Activated CD4-positive, alpha-beta T cell treated with anti-CD3 and anti-CD28 coated beads, Interleukin-10, Interleukin-2, amounts not matched to agents 100 ng/mL and 50 ng/mL, durations not matched to agents 16 hours and 8 hours (primary cell): ENCODE measurements around the gene VWA3B.
"Not testable (repeated sequence)": the region's sequence is repeated elsewhere in the genome, so short reads cannot be mapped to it uniquely, and the experiment has no call there.

Source experiments
- DNase-seq: peaks from one replicate; pipeline ENCODE4 v3.0.0-alpha.2; 2020

VWA3B gene

DNA sequence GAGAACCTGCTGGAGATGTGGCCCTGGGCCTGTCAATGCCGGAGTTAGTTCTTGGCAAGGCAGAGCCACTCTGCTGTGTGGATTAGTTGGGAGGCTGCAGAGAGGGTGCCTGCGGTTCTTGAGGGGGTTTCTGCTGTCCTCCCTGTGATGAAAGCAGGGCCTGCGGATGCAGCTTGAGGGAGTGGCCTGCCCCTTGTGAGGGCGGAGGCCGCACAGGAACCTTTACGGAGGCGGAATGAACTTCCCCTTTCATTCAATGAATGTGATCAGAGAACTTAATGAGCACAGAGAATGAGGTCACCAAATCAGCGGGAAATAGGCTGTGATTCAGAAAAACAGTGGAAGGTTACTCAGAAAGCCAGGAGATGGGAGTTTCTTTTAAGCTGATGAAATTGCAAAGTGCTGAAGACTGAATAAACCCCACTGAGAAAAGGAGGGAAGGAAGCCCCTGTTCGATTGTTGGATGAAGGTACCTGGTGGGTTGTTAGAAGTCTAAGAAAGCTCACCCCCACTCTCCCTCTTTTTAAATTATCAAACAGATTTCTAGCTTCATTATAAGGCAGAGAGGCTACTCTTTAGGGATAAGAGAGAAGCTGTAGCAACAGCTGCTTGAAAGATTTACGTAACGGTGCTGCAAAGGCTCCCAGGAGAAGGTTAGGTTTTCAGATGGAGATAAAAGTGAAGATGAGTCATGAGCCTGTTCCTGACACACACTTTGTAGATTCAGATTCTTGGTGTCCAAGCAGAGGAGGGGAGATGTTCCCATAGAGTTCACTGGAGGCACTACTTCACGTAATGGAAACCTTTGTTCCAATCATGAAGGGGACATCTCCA, 47.4 kb downstream of the VWA3B start:
- DNase-seq, result peak; percentile 58

DNA sequence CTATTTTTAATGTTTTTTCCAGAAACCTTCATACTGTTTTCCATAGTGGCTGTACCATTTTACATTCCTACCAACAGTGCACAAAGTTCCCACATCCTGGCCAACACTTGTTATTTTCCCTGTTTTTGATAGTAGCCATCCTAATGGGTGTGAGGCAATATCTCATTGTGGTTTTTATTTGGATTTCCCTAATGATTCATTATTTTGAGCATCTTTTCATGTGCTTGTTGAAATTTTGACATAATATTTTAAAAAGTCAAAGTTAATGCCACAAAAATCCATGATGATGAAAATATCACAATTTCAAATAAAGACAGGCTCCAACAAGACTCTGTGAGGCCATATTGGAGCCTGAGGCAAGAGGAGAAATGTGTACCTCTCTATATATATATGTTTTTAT, 50.2 kb downstream of the VWA3B start:
- no peak for DNase-seq

- not testable (repeated sequence) for DNase-seq
Observed at GRCh38 chr2:98138978-98139377, 52.0 kb downstream of the VWA3B start.

DNA sequence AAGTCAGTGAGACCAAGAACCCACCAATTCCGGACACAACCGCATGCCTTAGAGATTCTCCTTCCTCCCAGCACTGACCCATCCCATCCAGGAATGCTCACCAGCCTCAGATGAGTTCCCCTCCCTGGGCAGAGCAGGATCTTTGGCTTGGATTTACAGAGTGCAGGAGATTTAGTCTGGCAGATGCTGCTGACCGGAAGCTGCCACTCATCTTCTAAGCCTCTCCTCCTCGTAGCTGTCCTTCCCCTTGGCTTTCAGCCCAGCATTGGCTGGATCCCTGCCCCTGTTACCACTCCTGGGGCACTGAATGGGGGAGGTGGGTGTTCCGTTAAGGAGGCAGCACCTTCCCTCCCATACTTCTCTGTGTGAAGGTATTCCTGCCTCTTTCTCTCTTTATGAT, 53.2 kb downstream of the VWA3B start:
- no peak for DNase-seq

DNA sequence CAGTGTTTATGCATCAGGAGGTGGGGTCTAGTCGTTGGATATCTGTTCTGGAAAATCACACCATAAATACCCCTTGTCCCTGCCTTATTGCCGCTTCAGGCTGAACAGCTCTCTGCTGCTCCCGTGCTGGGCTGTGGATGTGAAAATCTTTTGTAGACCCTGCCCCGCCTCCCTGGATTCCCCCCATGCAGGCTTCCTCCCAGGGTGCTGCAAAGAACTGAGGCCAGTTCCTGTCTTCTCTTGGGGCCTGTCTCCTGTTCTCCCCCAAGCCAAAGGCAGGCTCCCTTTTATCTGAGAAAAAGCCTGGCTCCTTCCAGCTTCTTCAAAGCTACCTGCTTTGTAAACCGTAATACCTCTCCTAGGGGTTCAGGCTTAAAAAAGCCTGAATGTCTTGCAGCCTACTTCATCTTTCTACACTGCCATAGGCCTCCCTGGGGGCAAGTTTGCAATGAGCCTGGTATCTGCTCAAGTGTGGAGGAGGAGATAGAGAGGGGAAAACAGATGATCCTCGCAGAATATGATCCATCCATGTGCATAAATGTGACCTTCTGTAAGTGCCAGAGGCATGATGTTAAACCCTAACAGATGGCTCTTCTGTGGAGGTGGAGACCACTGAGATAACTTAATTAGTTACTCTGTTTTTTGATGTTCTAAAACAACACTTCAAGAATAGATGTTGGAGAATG, 55.3 kb downstream of the VWA3B start:
- no peak for DNase-seq

- DNase-seq, result no peak
Observed at GRCh38 chr2:98145070-98145469, 58.1 kb downstream of the VWA3B start.

DNA sequence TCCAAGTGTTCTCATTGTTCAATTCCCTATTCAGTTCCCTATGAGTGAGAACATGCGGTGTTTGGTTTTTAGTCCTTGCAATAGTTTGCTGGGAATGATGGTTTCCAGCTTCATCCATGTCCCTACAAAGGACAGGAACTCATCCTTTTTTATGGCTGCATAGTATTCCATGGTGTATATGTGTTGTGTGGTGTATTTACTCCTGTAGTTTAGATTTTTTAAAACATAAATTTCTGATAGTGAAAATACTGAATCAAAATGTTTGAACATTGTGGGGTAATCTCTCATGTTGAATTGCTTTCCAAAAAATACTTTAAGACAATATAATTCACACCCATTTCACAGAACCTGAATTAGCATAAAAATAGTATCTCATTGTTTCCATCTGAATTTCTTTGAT, 60.9 kb downstream of the VWA3B start:
- not testable (repeated sequence) for DNase-seq

- no peak for DNase-seq
Observed at GRCh38 chr2:98148595-98149332, 61.8 kb downstream of the VWA3B start.

DNA sequence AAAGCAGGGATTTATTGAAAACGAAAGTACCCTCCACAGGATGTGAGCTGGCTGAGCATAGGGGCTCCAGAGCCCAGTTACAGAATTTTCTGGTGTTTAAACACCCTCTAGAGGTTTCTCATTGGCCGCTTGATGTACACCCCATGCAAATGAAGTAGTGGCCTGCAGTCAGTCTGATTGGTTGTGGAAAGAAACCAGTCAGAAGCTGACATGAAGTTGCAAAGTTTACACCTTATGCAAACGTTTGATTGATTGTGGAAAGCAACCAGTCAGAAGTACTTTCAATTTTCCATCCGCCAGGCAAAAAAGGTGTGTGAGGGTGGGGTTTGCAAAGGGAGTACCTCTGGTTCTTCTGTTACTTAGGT, 62.3 kb downstream of the VWA3B start:
- peak; percentile 20 for DNase-seq

- no peak for DNase-seq
Observed at GRCh38 chr2:98153481-98153880, 66.5 kb downstream of the VWA3B start.

DNA sequence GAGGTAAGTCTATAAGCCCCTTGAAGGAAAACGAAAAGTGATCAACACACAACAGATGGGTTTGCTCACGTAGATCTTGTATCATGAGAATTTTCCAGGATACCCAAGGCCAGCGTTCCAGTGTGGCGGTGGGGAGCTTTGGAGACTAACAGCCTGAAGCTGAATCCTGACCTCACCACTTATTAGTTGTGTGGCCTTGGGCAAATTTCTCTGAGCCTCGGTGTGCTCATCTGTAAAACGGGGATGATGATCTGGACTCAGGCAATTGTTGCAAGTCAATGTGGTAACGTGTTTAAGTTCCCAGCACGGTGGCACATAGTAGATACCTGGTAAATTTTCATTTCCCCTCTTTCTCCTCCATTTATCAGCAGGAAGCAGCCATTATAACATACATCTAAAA, 68.3 kb downstream of the VWA3B start:
- no peak for DNase-seq

DNA sequence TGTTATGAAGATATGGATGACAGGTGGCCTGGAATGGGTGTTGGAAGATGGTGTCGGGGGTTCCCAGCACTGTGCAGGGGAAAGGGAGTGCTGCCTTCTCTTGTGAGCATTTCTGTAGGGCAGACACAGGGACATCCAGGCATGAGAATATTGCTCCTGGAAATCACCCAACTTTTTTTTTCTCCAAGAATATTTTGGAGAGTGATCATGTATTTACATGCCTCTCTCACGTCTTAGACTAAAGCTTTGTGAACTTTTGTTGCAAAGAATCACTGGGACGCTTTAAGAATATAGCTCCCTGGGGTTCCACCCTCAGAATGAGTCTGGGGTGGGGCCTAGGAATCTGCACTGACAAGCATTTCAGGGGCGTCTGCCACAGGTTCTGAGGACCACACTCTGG, 68.7 kb downstream of the VWA3B start:
- DNase-seq, result no peak

- DNase-seq, result no peak
Observed at GRCh38 chr2:98156304-98156703, 69.3 kb downstream of the VWA3B start.

GRCh38 chr2:98157557-98157956, 70.6 kb downstream of the VWA3B start:
- no peak for DNase-seq

DNA sequence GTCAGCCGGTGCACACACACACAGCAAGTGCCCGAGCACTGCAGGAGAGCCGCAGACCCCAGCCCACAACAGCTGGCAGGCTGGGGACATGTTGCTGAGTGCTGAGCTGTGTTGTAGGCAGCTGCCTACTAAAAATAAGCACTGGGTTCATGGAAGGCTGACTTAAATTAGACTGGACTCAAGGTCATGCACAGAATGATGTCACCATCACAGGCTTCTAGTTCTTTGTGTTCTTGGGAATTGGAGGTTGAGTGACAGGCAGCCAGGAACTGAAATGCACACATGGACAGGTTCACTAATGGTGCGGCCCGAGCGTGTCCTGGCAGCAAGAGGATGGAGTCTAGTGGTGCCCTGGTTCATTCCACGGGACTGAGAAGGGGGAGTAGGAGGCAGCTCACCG, 71.3 kb downstream of the VWA3B start:
- DNase-seq, result no peak

DNA sequence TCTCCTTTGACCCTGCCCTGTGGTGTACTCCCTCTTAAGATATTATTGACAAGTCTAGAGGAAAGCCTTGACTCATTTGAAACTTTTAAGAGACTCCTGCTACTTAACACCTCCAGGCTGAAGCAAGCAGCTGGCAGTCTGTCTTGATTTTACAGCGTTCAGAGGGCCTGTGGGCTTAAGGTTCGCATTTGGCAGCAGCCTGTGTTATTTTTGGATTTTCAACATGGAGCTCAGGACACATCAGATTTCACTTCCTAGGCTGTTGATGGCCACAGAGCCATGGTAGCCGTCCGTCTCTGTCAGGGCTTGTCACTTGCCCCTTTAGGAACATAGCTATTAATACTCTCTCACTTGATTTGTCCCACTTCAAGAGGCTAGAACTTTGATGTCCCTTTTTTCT, 73.6 kb downstream of the VWA3B start:
- no peak for DNase-seq

- DNase-seq, result no peak
Observed at GRCh38 chr2:98161186-98161585, 74.2 kb downstream of the VWA3B start.

- DNase-seq, result no peak
Observed at GRCh38 chr2:98164256-98164655, 77.3 kb downstream of the VWA3B start.

GRCh38 chr2:98165516-98166071, 78.6 kb downstream of the VWA3B start:
- DNase-seq, result no peak

GRCh38 chr2:98167916-98168315, 80.9 kb downstream of the VWA3B start:
- DNase-seq, result no peak

DNA sequence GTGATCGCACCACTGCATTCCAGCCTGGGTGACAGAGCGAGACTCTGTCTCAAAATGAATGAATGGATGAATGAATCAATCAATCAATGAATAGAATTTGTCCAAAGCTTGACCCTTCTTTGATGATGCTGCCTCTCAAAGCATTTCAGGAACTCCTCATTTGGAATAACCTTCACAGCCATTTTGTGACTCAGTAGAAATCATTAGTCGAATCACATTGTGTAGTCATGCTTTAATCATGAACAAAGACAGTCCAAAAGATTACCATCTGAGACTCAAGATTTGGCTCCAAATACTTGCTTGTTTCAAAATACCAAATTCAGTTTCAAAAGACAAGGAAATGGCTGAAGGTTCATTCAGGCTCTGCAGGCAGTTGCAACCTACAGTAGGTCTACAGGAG, 83.1 kb downstream of the VWA3B start:
- no peak for DNase-seq

DNA sequence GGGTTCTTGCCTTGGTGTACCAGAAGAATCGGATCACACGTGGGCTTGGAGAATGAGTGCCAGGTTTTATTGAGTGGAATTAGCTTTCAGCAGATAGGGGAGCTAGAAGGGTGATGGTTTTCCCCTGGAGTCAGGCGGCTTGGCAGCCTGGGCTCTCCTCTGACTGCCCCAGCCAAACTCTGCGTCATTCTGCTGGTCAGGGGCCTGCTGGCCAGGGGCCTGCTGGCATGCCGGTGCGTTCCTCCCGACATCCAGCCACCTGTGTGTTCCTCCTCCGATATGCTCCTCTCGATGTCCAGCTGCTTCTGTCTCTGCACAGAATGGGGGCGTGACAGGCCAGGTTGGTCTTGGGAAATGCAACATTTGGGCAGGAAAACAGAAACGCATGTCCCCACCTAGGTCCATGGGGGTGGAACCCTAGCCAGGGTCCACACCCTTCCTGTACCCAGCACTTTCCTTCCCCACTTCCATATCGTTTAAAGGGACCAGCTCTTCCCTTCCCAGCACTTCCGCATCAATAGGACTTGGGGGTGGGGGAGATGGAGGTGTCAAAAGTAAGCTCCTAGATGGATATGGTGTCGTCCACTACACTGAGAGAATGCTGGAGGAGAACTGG, 85.3 kb downstream of the VWA3B start:
- DNase-seq, result no peak

- no peak for DNase-seq
Observed at GRCh38 chr2:98172951-98173350, 86.0 kb downstream of the VWA3B start.
